ENCODE data around the gene JAKMIP3. TPM values are rescaled to one million over a fixed set of nuclear protein-coding genes. Genes with fewer than 3 reads are reported as not detected.

JAKMIP3 gene
- total and polyA plus RNA-seq, 9 of the 15 experiments (the other 6 are each of a cell fraction or from before 2014, with no cell fraction given), result 0.04 TPM; not detected in 8

DNA sequence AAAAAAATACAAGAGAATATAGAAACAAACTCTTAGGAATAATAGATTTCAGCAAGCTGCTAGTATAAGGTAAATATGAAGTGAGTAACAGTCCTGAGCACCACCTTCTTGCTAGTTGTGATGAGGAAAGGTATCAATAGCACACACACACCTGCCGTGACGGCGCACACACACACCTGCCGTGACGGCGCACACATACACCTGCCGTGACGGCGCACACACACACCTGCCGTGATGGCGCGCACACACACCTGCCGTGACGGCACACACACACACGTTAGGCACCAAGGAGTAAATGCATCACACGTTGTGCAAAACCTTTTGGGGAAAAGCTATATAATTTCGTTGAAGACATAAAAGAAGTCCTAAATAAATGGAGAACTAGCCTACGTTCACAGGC is 4.7 kb upstream of the JAKMIP3 start:
- Histone ChIP-seq H3K27ac (ENCODE audit: extremely low read depth, low read depth, low read length) (no peak overlapping the region), H4K20me1 (replicated peaks; ENCODE audit: control insufficient read depth, insufficient read depth, low read length) (no peaks in the 10 kb centered on the region; the same call in none of the 2 replicates), H3K4me1 (replicated peaks in 1 of 2; ENCODE audit: control insufficient read depth in 2 of 2, insufficient read depth in 2 of 2, low read length in 2 of 2) (peaks cover 0 to 13% of the 10 kb centered on the region in 2 experiments; a peak in 3 of 5 replicates), H3K36me3 (ENCODE audit: control insufficient read depth, insufficient read depth, low read length) (no peaks in the 10 kb centered on the region), H3K79me2 (ENCODE audit: control insufficient read depth, insufficient read depth, low read length) (no peaks in the 10 kb centered on the region), H3K27me3 (ENCODE audit: control insufficient read depth in 2 of 2, insufficient read depth in 2 of 2, low read length in 2 of 2) (peaks cover 7 to 92% of the 10 kb centered on the region in 2 experiments), H3K9me1 (ENCODE audit: control insufficient read depth, insufficient read depth, low read length) (no peaks in the 10 kb centered on the region), H3K9me3 (replicated peaks; ENCODE audit: control insufficient read depth, insufficient read depth, low read depth, low read length) (no peaks in the 10 kb centered on the region), H3K9ac (ENCODE audit: insufficient read depth in 1 of 2, low read depth in 2 of 2, low read length in 2 of 2) (no peak overlapping the region), H3K4me3 (no peak overlapping the region), H2AFZ (ENCODE audit: low read depth, low read length) (no peak overlapping the region), H3K4me2 (ENCODE audit: insufficient read depth, low read length) (no peak overlapping the region)
- DNase-seq (ENCODE audit: extremely low read depth in 1 of 4, low spot score in 3 of 4), result no peak
- FAIRE-seq, result no peak
- no peak for ATAC-seq
- ChIA-PET CTCF (ENCODE audit: low intra/inter-chr PET ratio) (no interaction called here), POLR2A (interaction anchor here (0.6 to 1.3 kb wide), 3 partner anchors 11 to 22 kb away, joined by 3 to 4 read pairs (median 4); no protein-coding TSS in a partner anchor)
- TF ChIP-seq, protein P1, sequence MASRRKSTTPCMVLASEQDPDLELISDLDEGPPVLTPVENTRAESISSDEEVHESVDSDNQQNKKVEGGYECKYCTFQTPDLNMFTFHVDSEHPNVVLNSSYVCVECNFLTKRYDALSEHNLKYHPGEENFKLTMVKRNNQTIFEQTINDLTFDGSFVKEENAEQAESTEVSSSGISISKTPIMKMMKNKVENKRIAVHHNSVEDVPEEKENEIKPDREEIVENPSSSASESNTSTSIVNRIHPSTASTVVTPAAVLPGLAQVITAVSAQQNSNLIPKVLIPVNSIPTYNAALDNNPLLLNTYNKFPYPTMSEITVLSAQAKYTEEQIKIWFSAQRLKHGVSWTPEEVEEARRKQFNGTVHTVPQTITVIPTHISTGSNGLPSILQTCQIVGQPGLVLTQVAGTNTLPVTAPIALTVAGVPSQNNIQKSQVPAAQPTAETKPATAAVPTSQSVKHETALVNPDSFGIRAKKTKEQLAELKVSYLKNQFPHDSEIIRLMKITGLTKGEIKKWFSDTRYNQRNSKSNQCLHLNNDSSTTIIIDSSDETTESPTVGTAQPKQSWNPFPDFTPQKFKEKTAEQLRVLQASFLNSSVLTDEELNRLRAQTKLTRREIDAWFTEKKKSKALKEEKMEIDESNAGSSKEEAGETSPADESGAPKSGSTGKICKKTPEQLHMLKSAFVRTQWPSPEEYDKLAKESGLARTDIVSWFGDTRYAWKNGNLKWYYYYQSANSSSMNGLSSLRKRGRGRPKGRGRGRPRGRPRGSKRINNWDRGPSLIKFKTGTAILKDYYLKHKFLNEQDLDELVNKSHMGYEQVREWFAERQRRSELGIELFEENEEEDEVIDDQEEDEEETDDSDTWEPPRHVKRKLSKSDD (conservative IDR thresholded peaks at IDR 0.05; ENCODE audit: low read length), result no peak
- TF ChIP-seq CCNT2 (IDR thresholded peaks at IDR 0.05; ENCODE audit: borderline replicate concordance, extremely low read depth, insufficient read length, low read depth, low read length) (no peak), ZNF507 (tag; conservative IDR thresholded peaks at IDR 0.05) (no peak)
- BruUV-seq (replicated peaks), result no TSS peak
- in situ Hi-C loops (cut with MboI), result no loop called here
- WGBS (ENCODE audit: insufficient coverage, low coverage, missing lambda C conversion rate), result 17% methylated on average over 15 of the region's 18 CpGs
- intact Hi-C loops (cut with micrococcal nuclease), result no loop called here

Data from K562 (cell line).